Testis (tissue), 2 donors: ENCODE data around the gene MCC.

Experiments
- CTCF ChIP-seq, 3 experiments: fragments of 450-650 bp in 2 of 3; fragments of 200-600 bp in 1 of 3; sonication (generic) in 1 of 3; IDR thresholded peaks; one replicate each; pipeline ENCODE4 v1.5.1; 2016 to 2019; ENCODE audit warnings: antibody characterized with exemption in 3 of 3, mild to moderate bottlenecking in 2 of 3, moderate library complexity in 1 of 3
- POLR2A ChIP-seq: fragments of 450-650 bp; IDR thresholded peaks from one replicate; pipeline ENCODE4 v1.6.1; 2017; ENCODE audit warnings: antibody characterized with exemption, mild to moderate bottlenecking, moderate library complexity

- TF ChIP-seq CTCF (IDR thresholded peaks at IDR 0.05): no peak
- no peak for TF ChIP-seq POLR2A
Measured at GRCh38 chr5:113020461-113021273, 467.6 kb downstream of the MCC start.
